SK-N-SH treated with all-trans-retinoic acid at 6 μM for 48 hours (cell line): ENCODE measurements around the gene PFAS.

Source experiments
- BACH2 ChIP-seq: fragments of 250-450 bp; sonication (Bioruptor Pico); IDR thresholded peaks from 2 replicates; pipeline ENCODE4 v1.9.0; 2021; ENCODE audit warnings: mild to moderate bottlenecking, borderline replicate concordance
- CREB5 ChIP-seq: fragments of 250-450 bp; sonication (Bioruptor Pico); IDR thresholded peaks from 2 replicates; pipeline ENCODE4 v1.5.1; 2020; ENCODE audit warnings: low read depth, mild to moderate bottlenecking, moderate library complexity
- CSRNP3 ChIP-seq: fragments of 250-450 bp; sonication (Bioruptor Pico); IDR thresholded peaks from 2 replicates; pipeline ENCODE4 v1.5.1; 2021; ENCODE audit warnings: mild to moderate bottlenecking, moderate library complexity
- ESRRG ChIP-seq: fragments of 250-450 bp; sonication (Bioruptor Pico); IDR thresholded peaks from 2 replicates; pipeline ENCODE4 v1.6.1; 2021; ENCODE audit warnings: mild to moderate bottlenecking
- GLIS3 ChIP-seq: fragments of 250-450 bp; sonication (Bioruptor Pico); IDR thresholded peaks from 2 replicates; pipeline ENCODE4 v1.5.0; 2020; ENCODE audit warnings: mild to moderate bottlenecking, moderate library complexity
- ISL1 ChIP-seq: fragments of 250-450 bp; sonication (Bioruptor Pico); IDR thresholded peaks from 2 replicates; pipeline ENCODE4 v2.1.2; 2022; ENCODE audit warnings: mild to moderate bottlenecking, moderate library complexity
- SNAI2 ChIP-seq: fragments of 250-450 bp; sonication (Bioruptor Pico); IDR thresholded peaks from 2 replicates; pipeline ENCODE4 v1.5.0; 2020; ENCODE audit warnings: mild to moderate bottlenecking, moderate library complexity
- TCF4 ChIP-seq: fragments of 250-450 bp; sonication (Bioruptor Pico); IDR thresholded peaks from 2 replicates; pipeline ENCODE4 v1.8.0; 2021; ENCODE audit warnings: mild to moderate bottlenecking, moderate library complexity, borderline replicate concordance
- ZFP3 ChIP-seq: fragments of 250-450 bp; sonication (Bioruptor Pico); IDR thresholded peaks from 2 replicates; pipeline ENCODE4 v1.5.0; 2020; ENCODE audit warnings: mild to moderate bottlenecking, moderate library complexity
- ZFP30 ChIP-seq: fragments of 450-650 bp; formaldehyde crosslinking; IDR thresholded peaks from 2 replicates; pipeline ENCODE4 v1.5.0; 2022; ENCODE audit warnings: mild to moderate bottlenecking, moderate library complexity
- ZNF565 ChIP-seq: fragments of 450-650 bp; formaldehyde crosslinking; conservative IDR thresholded peaks from 2 replicates; pipeline ENCODE4 v1.5.0; 2020; ENCODE audit warnings: low read depth, mild to moderate bottlenecking, moderate library complexity
- ZNF8 ChIP-seq: fragments of 450-650 bp; formaldehyde crosslinking; IDR thresholded peaks from 2 replicates; pipeline ENCODE4 v1.5.0; 2020; ENCODE audit warnings: mild to moderate bottlenecking, moderate library complexity
- TF ChIP-seq, protein P1 (sequence below): fragments of 250-450 bp; sonication (Bioruptor Pico); IDR thresholded peaks from 2 replicates; pipeline ENCODE4 v1.8.0; 2020; ENCODE audit warnings: mild to moderate bottlenecking, moderate library complexity, borderline replicate concordance
- TF ChIP-seq, protein P2 (sequence below): fragments of 250-450 bp; sonication (Bioruptor Pico); IDR thresholded peaks from 2 replicates; pipeline ENCODE4 v1.5.0; 2020; ENCODE audit warnings: mild to moderate bottlenecking, moderate library complexity

- no peak for TF ChIP-seq ZFP3 (CRISPR knock-in tag)
- no peak for TF ChIP-seq SNAI2 (CRISPR knock-in tag)
- TF ChIP-seq GLIS3 (CRISPR knock-in tag): no peak
- TF ChIP-seq, protein P1, sequence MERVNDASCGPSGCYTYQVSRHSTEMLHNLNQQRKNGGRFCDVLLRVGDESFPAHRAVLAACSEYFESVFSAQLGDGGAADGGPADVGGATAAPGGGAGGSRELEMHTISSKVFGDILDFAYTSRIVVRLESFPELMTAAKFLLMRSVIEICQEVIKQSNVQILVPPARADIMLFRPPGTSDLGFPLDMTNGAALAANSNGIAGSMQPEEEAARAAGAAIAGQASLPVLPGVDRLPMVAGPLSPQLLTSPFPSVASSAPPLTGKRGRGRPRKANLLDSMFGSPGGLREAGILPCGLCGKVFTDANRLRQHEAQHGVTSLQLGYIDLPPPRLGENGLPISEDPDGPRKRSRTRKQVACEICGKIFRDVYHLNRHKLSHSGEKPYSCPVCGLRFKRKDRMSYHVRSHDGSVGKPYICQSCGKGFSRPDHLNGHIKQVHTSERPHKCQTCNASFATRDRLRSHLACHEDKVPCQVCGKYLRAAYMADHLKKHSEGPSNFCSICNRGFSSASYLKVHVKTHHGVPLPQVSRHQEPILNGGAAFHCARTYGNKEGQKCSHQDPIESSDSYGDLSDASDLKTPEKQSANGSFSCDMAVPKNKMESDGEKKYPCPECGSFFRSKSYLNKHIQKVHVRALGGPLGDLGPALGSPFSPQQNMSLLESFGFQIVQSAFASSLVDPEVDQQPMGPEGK (CRISPR knock-in tag): no peak
- no peak for TF ChIP-seq ZFP30
- TF ChIP-seq, protein P2, sequence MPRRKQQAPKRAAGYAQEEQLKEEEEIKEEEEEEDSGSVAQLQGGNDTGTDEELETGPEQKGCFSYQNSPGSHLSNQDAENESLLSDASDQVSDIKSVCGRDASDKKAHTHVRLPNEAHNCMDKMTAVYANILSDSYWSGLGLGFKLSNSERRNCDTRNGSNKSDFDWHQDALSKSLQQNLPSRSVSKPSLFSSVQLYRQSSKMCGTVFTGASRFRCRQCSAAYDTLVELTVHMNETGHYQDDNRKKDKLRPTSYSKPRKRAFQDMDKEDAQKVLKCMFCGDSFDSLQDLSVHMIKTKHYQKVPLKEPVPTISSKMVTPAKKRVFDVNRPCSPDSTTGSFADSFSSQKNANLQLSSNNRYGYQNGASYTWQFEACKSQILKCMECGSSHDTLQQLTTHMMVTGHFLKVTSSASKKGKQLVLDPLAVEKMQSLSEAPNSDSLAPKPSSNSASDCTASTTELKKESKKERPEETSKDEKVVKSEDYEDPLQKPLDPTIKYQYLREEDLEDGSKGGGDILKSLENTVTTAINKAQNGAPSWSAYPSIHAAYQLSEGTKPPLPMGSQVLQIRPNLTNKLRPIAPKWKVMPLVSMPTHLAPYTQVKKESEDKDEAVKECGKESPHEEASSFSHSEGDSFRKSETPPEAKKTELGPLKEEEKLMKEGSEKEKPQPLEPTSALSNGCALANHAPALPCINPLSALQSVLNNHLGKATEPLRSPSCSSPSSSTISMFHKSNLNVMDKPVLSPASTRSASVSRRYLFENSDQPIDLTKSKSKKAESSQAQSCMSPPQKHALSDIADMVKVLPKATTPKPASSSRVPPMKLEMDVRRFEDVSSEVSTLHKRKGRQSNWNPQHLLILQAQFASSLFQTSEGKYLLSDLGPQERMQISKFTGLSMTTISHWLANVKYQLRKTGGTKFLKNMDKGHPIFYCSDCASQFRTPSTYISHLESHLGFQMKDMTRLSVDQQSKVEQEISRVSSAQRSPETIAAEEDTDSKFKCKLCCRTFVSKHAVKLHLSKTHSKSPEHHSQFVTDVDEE: no peak
- TF ChIP-seq ESRRG (CRISPR knock-in tag): no peak
- TF ChIP-seq BACH2 (CRISPR knock-in tag): no peak
- TF ChIP-seq ZNF8 (CRISPR knock-in tag): no peak
- TF ChIP-seq CREB5 (CRISPR knock-in tag): no peak
- no peak for TF ChIP-seq CSRNP3
- TF ChIP-seq ISL1 (CRISPR knock-in tag): no peak
- no peak for TF ChIP-seq TCF4 (CRISPR knock-in tag)
- no peak for TF ChIP-seq ZNF565 (CRISPR knock-in tag)
Observed at GRCh38 chr17:8225813-8226535, 23.1 kb upstream of the PFAS start.
